DMS 273 (cell line): ENCODE measurements around the gene HPS4.
"Not testable (repeated sequence)": the region's sequence is repeated elsewhere in the genome, so short reads cannot be mapped to it uniquely, and the experiment has no call there.

Source experiments
- DNase-seq: peaks from one replicate; lab custom pipeline; 2025; ENCODE audit not compliant: unreplicated experiment; lab: John Stamatoyannopoulos, UW

HPS4 gene

GRCh38 chr22:26444777-26445176 lies 38.8 kb downstream of the HPS4 start:
- no peak for DNase-seq

- DNase-seq: no peak
These were observed 39.5 kb downstream of the HPS4 start for GRCh38 chr22:26443901-26444690.

GRCh38 chr22:26442086-26442756 lies 41.4 kb downstream of the HPS4 start:
- no peak for DNase-seq

- DNase-seq: no peak
These were observed 44.0 kb downstream of the HPS4 start for GRCh38 chr22:26439559-26439958.

- DNase-seq: not testable (repeated sequence)
These were observed 44.8 kb downstream of the HPS4 start for GRCh38 chr22:26438776-26439175.

GRCh38 chr22:26437694-26438392 lies 45.7 kb downstream of the HPS4 start:
- peak; percentile 58 for DNase-seq

GRCh38 chr22:26436903-26437515 lies 46.6 kb downstream of the HPS4 start:
- DNase-seq: no peak

- DNase-seq: no peak
These were observed 48.1 kb downstream of the HPS4 start for GRCh38 chr22:26435327-26436093.

GRCh38 chr22:26433805-26434204 lies 49.8 kb downstream of the HPS4 start:
- DNase-seq: no peak

GRCh38 chr22:26432619-26433311 lies 50.8 kb downstream of the HPS4 start:
- no peak for DNase-seq

GRCh38 chr22:26431261-26431995 lies 52.2 kb downstream of the HPS4 start:
- DNase-seq: no peak

GRCh38 chr22:26430600-26430999 lies 53.0 kb downstream of the HPS4 start:
- DNase-seq: no peak

GRCh38 chr22:26429458-26430286 lies 53.9 kb downstream of the HPS4 start:
- DNase-seq: peak; percentile 29

- peak; percentile 80 for DNase-seq
These were observed 54.8 kb downstream of the HPS4 start, which contains the start of gene ASPHD2 for GRCh38 chr22:26428515-26429457. ASPHD2 (plus strand) TSS chr22:26429260; CDS start chr22:26433616, 4,356 bp downstream.

- DNase-seq: no peak
These were observed 56.7 kb downstream of the HPS4 start for GRCh38 chr22:26426924-26427323.

GRCh38 chr22:26418620-26419019 lies 65.0 kb downstream of the HPS4 start:
- no peak for DNase-seq

GRCh38 chr22:26417406-26417805 lies 66.2 kb downstream of the HPS4 start:
- DNase-seq: no peak
